NCI-H1092 (cell line): ENCODE measurements around the gene TIE1.

Source experiments
- DNase-seq: peaks from one replicate; lab custom pipeline; 2025; lab: John Stamatoyannopoulos, UW

Gene TIE1

DNA sequence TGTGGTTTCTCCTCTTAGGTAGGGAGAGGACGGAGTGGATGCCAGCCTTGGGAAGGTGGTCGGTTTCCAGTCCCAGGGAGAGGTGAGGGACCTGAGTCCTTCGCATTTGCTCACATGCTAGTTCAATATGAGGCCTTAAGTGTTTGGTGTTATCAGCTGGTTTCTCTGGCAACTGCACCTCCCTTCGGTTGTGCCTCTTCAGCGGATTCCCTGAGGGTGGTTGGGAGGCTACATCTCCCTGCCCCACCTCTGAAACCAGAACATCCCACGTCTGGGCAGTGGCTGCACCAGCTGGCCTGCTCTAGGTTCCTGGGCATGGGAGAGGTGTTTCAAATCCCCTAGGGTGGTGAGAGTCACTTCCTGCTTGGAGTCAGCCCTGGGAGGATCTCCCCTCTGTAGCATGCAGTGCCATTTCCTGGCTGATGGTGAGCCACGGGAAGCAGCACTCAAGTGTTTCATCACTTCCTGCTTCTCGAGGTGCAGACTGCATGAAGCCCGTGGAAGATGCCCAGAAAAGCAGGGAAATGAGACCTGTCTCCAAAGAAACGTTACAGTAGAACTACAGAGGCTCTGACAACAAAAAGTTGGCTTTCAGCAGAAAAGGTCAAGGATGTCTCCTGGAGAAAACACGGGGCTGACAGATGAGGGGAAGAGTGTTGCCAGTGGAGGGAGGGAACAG is 26.5 kb upstream of the TIE1 start:
- no peak for DNase-seq

DNA sequence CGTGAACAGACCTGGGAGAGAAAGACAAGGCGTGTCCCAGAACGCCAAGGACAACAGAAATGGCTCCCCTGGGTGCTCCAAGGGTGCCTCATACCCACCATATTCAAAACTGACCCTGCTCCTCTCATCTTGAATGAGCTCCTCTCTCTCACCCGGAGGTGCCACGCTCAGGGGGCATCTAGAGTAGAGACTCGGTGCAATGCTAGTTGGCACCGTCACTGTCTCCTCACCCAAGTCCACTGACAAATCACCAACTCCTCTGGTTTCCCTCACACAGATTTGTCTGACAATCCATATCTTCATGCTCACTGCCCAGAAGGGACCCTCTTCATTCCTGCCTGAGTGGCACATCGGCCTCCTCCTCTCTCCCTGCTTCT is 26.0 kb upstream of the TIE1 start:
- no peak for DNase-seq

DNA sequence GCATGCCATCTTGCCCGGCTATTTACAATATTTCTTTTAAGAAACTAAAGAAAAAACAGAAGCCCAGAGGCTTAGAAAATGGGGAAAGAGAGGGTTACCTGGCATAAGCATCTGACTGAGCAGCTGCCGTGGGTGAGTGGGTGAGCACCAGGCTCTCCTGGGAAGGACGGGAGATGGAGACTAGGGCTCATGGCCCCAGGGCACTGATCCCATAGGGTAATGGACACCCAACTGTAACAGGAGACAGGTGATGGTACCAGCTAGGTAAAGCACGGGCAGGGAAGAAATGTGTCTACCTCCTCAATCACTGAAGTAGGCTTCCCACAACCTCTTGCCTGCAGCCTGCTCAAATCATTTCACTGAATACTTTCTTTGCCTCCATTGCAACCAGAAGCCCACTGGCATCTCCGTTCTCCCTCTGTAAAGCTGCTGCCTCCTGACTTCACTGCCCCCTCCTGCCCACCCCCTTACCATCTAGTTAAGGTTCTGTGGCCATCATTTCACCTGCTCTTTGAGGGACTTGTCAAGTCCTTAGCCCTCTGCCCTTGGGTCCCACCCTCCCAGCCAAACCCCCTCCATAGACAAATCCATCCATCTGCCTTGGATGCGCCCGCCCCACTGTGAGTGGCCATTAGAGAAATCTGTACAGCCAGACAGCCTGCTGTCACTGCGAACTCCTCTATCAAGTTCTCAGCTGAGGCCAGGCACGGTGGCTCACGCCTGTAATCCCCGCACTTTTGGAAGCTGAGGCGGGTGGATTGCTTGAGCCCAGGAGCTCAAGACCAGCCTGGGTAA is 24.8 kb upstream of the TIE1 start:
- DNase-seq: no peak

DNA sequence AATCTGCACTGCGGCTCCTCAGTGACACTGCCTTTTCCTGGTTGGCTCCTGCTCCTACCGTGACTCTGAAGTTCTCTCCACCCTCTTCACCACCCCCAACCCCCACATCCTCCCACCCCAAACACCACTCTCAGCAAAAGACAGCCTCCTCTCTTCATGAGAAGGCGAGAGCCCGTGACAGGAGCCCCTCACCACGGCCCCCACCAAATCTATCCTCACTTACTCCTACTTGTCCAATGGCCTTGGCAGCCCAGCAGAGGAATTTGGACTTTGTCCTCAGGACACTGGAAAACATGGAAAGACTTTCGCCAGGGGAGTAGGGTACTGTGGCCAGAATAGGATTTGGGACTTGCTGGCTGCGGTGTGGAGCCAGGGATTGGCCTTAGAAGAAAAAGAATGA is 24.1 kb upstream of the TIE1 start:
- DNase-seq: no peak

DNA sequence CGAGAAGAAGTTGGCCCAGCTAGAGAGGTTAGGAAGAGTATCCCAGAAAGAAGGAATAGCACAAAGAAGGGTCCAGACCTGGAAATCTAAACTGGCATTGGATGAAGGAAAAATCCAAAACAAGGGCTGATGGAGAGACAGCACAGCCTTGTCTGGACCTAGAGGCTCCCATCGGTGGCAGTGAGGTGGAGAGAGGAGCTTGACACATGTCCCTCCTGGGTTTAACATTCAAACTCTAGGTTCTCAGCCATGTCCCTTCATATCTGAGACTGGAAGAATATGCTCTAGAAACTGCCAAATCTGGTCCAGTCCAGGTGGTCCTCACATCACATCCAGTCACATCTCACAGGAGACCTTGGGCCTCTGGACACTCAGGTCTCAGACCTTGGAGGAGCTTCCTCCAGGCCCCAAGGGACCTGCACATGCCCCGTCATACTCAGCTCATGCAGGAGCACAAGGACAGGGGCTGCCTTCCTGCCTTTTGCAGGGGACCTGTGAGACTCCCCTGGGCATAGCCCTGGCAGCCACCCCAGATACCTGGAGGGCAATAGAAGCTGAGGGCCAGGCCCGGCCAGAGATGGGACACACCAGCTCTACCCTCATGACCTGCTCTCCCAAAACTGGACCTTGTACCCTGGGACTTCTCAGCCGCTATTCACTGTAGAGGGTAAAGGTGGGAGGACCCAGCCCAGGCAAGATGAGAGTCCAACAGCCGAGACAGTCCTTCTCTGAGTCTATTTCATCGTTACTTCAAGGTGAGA is 23.5 kb upstream of the TIE1 start:
- no peak for DNase-seq

DNA sequence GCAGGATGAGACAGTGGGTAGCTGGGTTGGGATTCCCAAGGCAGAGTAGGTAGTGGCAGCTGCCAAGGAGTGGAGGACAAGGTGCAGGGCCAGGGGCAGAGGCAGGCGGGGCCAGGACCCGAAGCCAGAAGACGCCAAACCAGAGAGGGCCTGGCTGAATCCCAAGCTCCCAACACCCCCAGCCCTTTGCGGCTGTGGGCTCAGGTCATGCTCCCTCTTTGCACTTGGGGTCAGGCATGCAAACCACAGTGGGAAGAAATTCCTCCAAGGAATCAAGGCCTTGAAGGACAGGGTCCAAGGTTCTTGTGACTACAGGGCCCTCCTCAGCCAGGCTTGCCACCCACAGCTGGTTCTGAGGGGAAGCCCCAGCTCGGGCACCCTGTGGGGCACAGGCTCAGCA is 21.6 kb upstream of the TIE1 start:
- DNase-seq: no peak

DNA sequence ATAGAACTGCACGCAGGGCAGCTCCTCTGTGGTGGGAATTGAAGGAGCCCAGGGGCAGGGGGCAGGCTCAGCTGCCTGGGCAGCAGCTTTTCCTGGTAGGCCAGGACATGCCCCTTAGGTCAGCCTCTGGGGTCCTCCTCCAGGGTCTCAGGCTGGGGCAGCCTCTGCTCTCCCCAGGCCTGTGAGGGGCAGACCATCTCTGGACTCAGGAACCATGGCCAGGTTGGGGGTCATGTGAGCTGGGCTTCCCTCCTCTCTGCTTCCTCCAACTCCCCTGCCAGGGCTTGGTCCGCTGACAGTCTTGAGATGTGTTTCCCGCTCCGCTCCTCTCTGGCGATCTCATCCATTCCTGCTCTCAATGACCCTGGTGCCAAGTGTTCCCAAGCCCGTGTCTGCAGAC is 21.1 kb upstream of the TIE1 start:
- no peak for DNase-seq

DNA sequence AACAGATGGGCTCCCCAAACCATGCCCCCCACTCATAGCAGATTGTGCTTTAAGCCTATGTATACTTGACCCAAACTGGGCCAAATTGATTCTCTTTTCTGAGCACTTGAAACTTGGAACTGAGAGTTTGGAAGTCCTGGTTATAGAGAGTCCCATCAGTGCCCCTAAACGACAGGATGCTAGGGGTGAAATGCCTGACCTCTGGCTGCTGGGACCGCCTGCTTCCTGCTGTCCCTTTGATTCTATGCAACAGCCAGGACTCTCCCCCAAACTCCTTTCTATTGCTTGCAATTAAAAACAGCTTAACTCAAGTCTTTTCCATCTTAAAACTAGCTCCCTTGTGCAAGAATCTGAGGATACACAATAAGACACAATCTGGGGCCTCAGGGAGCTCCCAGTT is 20.1 kb upstream of the TIE1 start:
- no peak for DNase-seq

DNA sequence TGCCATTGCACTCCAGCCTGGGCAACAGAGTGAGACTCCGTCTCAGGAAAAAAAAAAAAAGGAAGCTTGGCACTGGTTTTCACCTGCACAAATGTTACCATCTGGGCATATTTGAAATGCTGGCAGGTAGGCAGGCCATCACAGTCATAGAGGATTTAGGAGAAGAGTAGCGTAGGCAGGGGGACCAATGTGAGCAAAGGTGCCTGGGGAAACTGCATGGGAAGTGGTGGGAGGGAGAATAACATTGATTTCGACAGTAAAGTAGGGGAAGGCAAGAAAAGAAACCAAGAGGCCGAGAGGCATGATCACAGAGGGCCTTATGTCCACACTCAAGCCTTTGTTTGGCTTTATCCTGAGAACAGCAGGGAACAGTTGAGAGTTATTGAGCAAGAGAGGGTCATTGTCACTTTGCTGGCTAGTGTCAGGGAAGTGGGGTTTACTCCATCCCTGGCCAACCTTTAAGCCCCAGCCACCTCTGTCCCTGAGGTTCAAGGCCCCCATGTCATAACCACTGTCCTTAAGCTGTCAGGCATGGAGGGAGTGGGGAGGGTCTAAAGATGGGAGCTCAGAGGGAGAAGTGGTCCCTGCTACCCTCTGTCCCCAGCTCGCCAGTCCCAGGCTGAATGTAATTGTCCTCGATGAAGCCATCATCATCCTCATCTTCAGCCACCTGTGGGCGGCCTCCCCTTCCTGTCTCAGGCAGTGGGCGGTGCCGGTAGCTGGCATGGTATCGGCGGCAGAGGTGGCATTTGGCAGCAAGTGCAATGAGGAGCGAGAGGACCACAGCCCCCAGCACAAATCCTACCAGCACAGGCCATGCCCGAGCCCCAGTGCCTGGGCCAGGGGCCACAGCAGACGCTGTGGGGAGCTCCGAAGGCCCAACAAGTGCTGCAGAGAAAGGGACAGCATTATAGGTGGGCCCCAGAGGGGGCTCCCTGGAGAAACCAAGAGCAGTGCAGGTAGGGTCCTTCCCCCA is 18.3 kb upstream of the TIE1 start:
- DNase-seq: no peak

DNA sequence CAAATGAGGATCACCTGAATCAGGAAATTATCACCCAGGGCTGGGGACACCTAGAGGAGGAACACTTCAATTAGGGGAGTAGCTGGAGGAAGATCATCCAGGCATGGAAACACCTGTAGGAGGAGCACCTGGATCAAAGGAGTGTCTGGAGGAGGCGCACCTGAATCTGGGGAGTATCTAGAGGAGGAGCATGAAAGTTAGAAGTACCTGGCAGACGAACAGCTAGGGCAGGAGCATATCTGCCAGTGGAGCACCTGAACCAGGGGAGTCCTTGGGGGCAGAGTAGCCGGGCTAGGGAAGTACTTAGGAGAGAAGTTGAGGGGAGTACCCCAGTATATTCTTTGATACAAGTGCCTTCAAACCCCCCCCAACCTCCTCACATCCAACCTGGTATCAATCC is 16.7 kb upstream of the TIE1 start:
- no peak for DNase-seq

DNA sequence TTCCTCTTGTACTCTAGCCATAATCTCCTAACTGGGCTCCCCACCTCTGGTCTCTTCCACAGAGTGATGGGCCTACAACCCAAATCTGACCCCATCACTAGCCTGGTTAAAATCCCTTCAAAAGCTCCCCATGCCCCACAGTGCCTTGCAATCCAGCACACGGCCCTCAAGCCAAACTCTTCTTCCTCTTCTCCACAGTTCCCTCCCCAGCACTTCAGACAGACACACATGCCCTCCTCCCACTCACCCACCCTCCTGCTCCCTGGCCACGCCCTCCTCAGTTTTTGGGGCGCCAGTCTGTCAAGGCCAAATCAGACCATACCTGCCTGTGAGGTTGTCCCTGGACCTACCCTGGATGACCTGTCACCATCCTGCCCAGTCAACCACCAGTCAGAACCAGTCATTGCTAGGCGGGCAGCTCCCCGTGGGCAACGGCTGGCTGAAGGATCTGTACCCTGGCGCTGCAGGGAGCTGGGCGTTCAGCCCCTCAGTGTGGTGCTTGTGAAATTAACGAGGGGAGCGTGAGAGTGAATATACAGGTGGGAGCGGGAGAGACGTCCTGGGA is 16.2 kb upstream of the TIE1 start:
- no peak for DNase-seq

DNA sequence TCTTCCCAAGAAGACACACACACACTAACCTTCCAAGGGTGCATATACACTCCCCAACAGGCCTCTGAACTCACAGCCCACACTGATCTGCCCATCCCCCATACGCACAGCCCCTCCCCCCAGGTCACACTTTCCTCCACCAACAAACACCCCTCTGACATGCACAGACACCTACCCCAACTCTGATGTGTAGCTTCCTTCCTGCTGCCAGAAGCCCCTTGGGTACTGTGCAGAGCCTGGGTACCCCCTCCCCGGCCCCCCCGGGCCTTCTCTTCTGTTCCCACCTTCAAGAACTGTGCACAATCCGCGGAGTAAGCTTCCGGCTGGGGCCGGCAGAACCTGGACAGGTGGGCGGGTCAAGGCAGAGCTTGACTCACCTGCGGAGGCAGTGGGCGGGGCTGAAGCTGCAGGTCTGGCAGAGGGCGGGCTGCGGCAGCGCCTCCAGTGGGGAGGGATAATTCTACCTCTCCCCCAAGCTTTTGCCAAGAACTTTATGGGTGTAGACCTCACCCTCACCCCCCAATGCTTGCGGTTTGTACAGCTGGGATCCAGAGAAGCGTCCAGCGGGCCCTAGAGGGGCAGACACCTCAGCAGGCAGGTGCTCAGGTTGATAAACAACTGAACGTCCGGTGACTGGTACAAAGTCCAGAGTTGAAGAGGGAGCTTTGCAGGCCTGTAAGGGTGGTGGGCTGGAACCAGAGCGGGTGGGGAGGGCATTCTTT is 15.4 kb upstream of the TIE1 start, which contains the start of gene C1orf210:
TSS of gene C1orf210 (minus strand) at position 313 of the 722 bp plus-strand sequence. CDS start 2,311 bp downstream, outside the sequence.
- no peak for DNase-seq

DNA sequence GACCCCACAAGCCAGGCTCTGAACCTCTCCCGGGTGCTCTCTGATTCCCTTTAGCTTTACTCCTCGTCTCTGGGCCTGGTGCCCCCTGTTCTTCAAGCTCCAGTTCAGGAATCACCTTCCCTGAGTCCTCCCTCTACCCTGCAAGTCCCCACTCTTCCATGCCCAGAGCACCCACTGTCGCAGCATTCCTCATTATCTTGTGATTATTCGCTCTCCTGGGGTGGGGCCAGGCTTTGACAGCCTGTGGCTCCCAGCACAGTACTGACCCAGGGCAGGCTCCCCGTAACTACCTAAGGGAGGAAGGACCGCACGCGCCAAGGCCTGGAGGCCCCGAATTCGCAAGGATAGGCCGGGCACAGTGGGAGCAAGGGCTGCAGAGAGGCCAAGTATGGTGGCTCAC is 14.7 kb upstream of the TIE1 start:
- DNase-seq: no peak

DNA sequence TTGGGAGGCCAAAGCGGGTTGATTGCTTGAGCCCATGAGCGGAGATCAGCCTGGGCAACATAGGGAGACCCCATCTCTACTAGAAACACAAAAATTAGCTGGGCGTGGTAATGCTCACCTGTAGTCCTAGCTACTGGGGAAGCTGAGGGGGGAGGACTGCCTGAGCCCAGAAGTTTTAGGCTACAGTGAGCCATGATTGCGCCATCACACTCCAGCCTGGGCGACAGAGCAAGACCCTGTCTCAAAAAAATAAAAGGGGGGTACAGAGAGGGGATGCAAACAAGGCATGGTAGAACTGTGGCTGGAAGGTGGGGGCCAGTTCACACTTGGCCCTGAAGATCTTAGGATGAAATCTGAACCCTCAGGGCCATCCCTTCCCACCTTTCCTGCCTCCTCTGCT is 14.2 kb upstream of the TIE1 start:
- no peak for DNase-seq

DNA sequence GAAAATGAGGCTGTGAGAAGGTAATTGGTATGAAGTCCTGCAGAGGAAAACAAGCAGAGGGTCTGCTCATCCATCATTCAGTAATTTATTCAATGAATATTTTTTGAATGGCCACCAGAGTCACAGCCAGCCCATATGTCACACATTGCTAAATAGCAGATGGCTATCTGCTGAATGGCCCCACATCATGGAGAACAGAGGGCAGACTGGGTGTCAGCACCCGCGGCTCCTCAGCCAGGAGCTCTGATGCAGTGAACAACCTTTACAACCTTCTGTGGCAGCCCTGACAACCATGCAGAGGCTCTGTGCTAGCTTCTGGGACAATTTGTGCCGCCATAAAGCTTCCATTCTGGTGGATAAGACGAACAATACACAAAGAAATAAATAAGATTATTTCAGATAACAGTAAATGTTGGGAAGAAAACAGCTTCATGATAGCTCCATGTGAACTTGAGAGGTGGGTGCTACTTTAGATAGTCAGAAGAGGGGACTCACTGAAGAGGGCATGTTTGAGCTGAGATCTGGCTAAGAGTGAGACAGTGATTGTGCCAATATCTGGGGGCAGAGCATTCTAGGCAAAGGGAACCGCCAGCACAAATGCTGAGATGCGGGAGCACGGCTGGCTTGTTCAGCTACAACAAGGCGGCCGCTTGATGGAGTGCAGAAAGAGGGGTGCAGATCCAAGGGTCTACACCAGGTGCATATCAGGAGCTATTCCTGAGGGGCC is 12.6 kb upstream of the TIE1 start:
- DNase-seq: no peak

DNA sequence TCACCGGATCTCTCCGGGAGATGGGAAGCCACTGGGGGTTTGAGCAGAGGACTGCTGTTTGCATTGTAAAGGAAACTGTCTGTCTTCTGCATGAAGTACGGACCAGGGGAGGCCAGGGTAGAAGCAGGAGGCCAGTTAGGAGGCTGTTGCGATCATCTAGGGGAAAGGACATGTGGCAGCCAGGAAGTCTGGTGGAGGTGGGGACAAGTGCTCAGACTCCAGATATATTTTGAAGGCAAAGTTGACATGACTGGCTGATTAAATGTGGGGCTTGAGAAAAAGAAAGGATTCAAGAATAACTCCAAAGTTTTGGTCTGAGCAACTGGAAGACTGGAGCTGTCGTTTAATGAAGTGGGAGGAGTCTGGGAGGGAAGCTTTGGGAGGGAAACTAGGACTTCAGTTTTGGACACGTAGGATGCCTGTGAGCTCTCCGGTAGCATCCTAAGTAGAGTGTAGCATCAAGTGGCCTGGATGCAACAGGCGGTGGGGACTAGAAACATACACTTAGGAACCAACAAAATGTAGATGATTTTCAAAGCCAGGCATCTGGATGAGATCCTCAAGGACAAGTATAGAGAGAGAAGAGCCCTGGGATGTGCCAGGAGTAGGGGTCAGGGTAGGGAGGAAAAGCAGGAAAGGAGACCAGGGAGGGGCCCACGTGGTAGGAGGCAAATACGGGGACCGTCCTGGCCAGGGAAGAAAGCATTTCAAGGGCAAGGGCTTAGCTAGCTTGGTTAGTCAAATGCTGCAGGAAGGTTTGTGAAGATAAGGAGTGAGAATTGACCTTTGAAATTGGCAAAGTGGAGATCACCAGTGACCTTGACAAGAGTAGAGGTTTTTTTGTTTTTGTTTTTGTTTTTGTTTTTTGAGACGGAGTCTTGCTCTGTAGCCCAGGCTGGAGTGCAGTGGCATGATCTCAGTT is 11.7 kb upstream of the TIE1 start:
- DNase-seq: no peak

DNA sequence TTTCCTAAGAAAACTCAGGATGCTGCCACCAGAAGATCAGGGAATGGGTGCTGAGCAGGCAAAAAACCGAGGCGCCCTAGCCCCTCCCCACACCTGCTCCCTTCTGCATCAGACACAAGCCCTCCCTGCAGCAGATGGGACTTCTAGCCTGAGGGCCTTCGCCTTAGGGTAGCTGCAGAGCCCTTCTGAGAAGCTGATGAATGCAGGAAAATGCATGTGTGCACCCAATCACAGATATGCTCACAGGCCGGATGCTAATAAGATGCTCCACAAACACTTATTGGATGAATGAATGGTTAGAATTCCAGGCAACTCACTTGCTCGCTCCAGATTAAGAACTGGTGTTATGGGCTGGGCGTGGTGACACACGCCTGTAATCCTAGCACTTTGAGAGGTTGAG is 8.6 kb upstream of the TIE1 start:
- DNase-seq: no peak

DNA sequence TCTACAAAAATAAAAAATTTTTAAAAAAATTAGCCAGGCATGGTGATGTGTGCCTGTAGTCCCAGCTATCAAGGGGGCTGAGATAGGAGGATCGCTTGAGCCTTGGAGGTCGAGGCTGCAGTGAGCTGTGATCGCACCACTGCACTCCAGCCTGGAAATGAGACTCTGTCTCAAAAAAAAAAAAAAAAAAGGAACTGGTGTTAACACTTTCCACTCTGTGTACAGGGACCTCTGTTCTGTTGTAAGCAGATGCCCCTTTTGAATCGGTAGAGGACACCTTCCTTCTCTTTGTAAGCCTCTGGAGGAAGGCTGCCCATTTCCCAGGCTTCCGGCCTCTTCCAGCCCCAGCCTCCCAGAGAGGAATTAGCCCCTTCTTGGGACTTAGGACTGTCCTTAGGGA is 8.1 kb upstream of the TIE1 start:
- no peak for DNase-seq

DNA sequence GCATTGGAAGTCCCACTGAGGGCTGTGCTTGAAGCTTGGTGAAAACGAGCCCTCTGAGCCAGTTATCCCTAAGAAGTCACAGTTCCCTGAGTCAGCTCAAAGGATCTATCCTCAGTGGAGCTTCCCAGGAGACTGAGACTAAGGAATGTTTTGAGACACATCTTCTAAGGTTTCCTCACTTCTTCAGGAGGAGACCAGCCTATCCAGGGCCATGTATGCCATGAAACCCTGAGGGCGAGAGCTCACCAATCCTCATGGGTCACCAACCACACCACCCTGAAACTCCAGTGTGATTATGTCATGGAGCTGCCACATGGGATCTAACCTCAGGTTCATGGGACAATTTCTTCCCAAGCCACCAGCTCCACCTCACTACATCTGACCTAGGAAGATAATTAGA is 7.6 kb upstream of the TIE1 start:
- DNase-seq: no peak
